HG03280 (cell line): ENCODE data around the gene KCNAB1.
"Not testable (repeated sequence)": the region's sequence is repeated elsewhere in the genome, so short reads cannot be mapped to it uniquely, and the experiment has no call there.

ENCODE experiments used
- ATAC-seq: cut with Tn5 transposase; IDR thresholded peaks from one replicate; pipeline ENCODE4 v1.9.1; 2021; ENCODE audit warnings: mild to moderate bottlenecking, moderate library complexity; ENCODE audit not compliant: unreplicated experiment

Gene KCNAB1

GRCh38 chr3:156260331-156260730, 140.0 kb downstream of the KCNAB1 start:
- ATAC-seq: no peak

GRCh38 chr3:156264771-156265170, 144.4 kb downstream of the KCNAB1 start:
- ATAC-seq: no peak

- ATAC-seq: no peak
Measured at GRCh38 chr3:156271508-156271907, 151.1 kb downstream of the KCNAB1 start.

GRCh38 chr3:156271995-156272719, 151.8 kb downstream of the KCNAB1 start:
- ATAC-seq: no peak

GRCh38 chr3:156273111-156273694, 152.8 kb downstream of the KCNAB1 start:
- ATAC-seq: no peak

- ATAC-seq: no peak
Measured at GRCh38 chr3:156274791-156275190, 154.4 kb downstream of the KCNAB1 start.

- ATAC-seq: not testable (repeated sequence)
Measured at GRCh38 chr3:156284637-156285036, 164.3 kb downstream of the KCNAB1 start.

GRCh38 chr3:156285626-156286025, 165.2 kb downstream of the KCNAB1 start:
- ATAC-seq: no peak

- ATAC-seq: no peak
Measured at GRCh38 chr3:156290924-156291271, 170.5 kb downstream of the KCNAB1 start.

GRCh38 chr3:156291272-156292123, 171.1 kb downstream of the KCNAB1 start:
- no peak for ATAC-seq

GRCh38 chr3:156293566-156293965, 173.2 kb downstream of the KCNAB1 start:
- no peak for ATAC-seq

- ATAC-seq: no peak
Measured at GRCh38 chr3:156297582-156297981, 177.2 kb downstream of the KCNAB1 start.

- ATAC-seq: no peak
Measured at GRCh38 chr3:156298014-156298413, 177.6 kb downstream of the KCNAB1 start.

- ATAC-seq: no peak
Measured at GRCh38 chr3:156298938-156299337, 178.6 kb downstream of the KCNAB1 start.

- ATAC-seq: no peak
Measured at GRCh38 chr3:156299569-156299968, 179.2 kb downstream of the KCNAB1 start.

GRCh38 chr3:156300371-156300770, 180.0 kb downstream of the KCNAB1 start:
- ATAC-seq: no peak

GRCh38 chr3:156300929-156301840, 180.8 kb downstream of the KCNAB1 start:
- no peak for ATAC-seq

GRCh38 chr3:156303001-156303707, 182.8 kb downstream of the KCNAB1 start:
- ATAC-seq: no peak

GRCh38 chr3:156304406-156304805, 184.0 kb downstream of the KCNAB1 start:
- no peak for ATAC-seq

GRCh38 chr3:156305672-156306071, 185.3 kb downstream of the KCNAB1 start:
- ATAC-seq: no peak
